ENCODE results near the gene HPS6.
"Not testable (repeated sequence)": the region's sequence is repeated elsewhere in the genome, so short reads cannot be mapped to it uniquely, and the experiment has no call there.

Gene HPS6

DNA sequence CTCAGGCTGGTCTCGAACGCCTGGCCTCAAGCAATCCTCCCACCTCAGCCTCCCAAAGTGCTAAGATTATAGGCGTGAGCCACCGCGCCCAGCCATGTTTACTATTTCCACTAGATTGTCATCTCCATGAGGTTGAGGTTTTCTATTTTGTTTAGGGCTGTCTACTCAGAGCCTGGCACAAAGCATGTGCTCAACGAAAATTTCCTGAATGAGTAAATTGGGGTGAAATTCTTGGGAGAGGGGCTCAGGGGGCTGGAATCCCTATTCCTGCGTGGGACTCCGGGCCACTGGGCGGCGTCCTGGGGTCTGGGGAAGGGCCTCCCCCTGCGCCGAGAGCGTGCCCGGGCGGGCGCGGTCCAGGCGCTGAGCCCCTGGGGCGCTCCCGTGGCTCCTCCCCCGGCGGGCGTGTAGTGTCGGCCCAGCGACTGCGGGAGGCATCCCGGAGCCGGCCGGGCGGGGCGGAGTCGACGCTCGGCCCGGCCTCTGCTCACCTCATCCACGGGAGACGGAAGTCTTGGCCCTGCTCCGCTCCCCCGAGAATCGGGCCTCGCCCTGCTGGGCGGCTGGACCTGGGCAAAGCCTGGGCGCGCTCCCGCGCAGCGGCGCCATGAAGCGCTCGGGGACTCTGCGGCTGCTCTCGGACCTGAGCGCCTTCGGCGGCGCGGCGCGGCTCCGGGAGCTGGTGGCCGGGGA is at the start of gene HPS6:
HPS6 (plus strand) TSS at position 482 of the 693 bp plus-strand sequence; CDS start at position 608, 126 bp downstream.
- peak; percentile 87 for DNase-seq

DNA sequence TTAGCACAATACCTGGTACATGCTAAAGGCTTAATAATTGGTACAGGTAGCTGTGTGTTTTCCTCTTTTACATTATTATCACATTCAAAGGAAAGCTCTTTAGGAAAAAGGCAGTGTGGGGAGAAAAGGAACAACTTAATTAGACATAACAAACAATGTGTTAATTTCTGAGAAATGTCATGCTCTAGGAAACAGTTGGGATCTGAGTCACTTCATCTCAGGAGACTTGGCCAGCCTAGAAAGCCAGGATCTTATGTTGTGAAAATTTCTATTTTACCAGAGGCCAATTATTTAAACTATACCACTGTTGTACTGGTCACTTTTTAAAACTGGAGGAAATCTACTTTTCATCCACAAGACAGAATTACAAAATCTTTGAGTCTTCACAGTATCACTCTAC is 48.7 kb upstream of the HPS6 start:
- no peak for DNase-seq

DNA sequence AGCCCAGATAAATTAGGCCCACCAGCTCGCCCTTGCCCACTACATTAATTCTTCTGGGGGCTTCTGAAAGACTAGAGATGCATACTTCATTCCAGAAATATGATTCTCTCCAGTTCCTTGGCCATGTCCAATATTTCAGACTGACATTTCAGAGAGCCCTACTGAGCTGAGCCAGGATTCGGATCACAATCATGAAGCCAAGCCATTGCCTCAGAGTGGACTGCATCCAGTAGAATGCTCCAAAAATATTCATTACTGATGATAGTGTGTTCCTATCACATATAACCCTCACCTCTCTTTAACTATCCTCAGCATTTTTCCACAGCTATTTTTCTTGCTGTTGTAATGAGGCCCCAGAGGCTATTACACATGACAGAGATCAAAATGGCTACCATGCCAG is 47.9 kb upstream of the HPS6 start:
- DNase-seq = no peak

DNA sequence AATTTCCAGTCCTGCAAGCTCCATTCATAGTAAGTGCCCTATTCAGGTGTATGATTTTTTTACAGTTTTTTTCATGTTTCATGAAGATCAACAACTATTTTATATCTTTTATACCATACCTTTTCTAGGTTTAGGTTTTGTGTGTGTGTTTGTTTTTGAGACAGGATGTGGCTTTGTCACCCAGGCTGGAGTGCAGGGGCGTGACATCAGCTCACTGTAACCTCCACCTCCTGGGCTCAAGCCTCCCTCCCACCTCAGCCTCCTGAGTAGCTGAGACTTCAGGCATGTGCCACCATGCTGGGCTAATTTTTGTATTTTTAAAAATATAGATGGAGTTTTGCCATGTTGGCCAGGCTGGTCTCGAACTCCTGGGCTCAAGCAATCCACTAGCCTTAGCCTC is 44.2 kb upstream of the HPS6 start:
- DNase-seq = no peak

DNA sequence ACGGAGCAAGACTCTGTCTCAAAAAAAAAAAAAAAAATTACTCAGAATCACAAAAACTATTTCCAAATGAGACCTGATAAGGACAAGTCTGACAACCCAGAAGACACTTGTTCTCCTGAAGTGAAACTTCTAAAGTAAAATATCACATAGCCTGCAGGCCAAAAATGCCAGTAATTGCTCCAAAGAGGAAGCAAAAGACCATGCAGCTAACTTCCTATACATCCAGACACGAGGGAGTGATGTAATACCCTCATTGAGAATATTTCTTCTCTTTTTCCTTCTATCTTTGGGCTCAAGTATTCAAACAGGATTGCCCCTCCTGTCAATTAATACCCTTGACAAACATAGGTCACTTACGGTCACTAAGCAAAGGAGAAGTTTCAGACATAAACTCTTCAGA is 40.4 kb upstream of the HPS6 start:
- no peak for DNase-seq

DNA sequence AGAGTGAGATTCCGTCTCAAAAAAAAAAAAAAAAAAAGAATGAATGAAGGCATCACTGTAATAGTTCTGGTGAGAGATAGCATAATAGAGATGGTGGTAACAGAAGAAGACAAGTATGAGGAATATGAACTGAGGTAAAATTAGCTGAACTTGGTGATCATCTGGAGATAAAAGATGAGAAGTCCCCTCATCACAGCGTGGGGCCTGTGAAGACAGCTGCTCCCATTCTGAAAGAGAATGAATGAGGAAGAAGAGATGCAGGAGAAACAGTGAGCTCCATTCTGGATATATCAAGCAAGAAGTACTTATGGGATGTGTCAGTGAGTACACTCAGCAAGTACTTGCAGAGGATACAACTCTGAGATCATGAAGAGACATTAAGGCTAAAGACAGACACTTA is 37.9 kb upstream of the HPS6 start:
- no peak for DNase-seq

DNA sequence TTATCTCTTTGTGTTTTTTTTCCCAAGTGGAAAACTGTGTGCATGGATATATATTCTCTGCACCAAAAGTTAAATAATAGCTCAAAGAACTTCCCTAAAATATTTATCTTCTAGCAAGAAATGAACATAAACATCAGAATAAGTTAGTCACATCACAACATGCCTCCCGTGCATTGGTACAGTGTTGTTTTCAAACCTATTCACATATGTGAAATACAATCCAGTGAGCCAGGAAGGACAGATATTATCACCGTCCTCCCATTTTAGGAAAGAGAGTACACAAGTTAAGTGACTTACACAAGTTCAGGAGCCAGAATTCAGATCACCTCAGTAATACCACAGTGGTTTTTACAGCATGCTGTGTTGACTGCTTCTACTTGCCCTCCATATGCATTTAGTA is 31.4 kb upstream of the HPS6 start:
- DNase-seq = no peak

DNA sequence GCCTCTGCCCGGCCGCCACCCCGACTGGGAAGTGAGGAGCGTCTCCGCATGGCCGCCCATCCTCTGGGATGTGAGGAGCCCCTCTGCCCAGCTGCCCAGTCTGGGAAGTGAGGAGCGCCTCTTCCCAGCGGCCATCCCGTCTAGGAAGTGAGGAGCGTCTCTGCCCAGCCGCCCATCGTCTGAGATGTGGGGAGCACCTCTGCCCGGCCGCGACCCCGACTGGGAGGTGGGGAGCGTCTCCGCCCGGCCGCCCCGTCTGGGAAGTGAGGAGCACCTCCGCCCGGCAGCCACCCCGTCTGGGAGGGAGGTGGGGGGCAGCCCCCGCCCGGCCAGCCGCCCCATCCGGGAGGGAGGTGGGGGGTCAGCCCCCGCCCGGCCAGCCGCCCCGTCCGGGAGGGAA is 29.3 kb upstream of the HPS6 start:
- DNase-seq = not testable (repeated sequence)

DNA sequence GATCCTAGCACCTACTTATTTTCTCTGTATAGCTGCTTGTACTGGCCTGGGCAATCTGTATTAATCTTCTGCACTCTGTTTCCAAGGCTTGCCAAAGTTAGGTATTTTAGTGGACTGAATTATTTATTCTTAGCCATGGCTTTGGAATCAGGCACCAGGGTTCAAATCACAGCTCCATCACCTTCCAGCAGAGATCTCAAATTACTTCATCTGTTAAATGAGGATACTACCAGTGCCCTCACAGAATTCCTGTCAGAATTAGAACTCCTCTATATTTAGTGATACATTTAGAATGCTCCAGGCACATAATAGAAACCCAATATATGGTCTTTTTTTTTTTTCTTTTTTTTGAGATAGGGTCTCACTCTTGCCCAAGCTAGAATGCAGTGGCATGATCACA is 26.7 kb upstream of the HPS6 start:
- DNase-seq = no peak

DNA sequence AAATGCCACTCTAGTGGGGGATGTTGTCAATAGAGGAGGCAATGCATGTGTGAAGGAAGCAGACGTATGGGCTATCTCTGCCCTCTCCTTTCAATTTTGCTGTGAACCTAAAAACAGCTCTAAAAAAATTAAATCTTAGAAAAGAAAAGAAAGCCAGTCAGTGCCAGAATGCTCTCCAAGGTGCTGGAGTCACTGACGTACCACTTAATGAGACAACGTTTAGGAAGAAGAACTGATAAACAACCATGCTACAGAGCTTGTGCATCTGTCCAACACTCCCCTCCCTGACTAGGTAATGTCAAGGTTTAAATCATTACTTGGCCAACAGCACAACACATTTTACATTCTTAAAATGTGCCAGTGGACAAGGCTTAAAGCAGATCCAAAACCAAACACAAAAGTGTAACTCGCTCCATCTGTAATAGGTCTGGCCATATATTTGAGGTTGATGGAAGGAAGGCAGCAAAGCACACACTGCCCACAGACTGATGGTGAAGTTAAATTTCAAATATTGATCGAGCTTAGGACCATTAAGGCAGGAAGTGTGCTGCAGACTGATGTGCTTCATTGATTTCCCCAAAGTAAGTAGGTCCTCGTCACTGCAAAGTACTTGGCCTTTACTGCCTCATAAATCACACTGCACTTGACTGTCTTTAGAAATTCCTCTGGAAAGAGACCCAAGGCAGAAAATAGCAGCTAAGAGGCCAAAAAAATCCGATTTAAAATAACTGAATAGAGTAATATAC is 24.7 kb upstream of the HPS6 start:
- DNase-seq = no peak

DNA sequence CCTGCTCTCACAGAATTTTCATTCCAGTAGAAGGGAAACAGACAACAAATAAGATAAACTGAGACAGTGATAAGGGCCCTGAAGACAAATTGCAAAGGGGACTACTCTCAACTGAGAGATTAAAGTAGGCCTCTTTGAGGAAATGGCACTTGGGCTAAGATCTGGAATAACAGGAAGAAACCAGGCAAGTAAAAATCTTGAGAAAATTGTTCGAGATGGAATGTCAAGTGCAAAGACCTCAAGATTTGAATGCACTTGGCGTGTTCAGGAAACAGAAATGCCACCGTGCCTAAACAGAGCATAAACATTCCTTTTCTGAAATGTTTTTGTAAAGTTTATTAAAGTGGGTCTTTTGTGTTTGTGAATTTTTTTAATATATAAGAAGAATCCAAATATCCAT is 19.9 kb upstream of the HPS6 start:
- DNase-seq = no peak

DNA sequence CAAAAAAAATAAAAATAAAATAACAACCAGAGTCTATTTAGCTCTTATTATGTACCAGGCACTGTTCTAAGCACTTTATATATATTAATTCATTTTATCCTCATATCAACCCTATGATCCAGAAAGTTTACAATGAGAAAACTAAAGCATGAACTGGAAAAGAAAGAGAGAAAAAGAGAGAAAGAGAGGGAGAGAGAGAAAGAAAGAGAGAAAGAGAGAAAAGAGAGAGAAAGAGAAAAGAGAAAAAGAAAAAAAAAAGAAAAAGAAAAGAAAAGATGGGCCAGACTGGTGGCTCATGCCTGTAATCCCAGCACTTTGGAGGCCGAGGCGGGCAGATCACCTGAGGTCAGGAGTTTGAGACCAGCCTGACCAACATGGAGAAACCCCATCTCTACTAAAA is 19.1 kb upstream of the HPS6 start:
- no peak for DNase-seq

DNA sequence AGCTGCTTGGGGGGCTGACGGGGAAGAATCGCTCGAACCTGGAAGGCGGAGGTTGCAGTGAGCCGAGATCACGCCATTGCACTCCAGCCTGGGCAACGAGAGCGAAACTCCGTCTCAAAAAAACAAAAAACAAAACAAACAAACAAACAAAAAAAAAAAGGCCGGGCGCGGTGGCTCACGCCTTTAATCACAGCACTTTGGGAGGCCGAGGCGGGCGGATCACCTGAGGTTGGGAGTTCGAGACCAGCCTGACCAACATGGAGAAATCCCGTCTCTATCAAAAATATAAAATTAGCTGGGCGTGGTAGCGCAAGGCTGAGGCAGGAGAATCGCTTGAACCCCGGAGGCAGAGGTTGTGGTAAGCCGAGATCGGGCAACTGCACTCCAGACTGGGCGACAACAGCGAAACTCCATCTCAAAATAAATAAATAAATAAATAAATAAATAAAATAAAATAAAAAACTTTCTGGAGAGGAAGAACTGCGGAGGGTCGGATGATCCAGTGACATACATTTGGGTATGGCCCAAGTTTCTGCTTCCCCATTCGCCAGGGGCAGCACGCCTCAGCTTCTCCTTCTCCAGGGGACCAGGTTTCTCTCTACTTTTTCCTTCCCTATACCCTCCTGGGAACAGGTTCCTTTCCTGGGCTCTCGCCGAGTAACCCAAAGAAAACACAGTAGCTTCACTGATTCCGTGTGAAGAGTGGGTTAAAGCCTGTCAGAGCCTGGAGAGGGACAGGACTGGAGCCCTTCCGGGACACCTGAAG is 10.1 kb upstream of the HPS6 start:
- not testable (repeated sequence) for DNase-seq

DNA sequence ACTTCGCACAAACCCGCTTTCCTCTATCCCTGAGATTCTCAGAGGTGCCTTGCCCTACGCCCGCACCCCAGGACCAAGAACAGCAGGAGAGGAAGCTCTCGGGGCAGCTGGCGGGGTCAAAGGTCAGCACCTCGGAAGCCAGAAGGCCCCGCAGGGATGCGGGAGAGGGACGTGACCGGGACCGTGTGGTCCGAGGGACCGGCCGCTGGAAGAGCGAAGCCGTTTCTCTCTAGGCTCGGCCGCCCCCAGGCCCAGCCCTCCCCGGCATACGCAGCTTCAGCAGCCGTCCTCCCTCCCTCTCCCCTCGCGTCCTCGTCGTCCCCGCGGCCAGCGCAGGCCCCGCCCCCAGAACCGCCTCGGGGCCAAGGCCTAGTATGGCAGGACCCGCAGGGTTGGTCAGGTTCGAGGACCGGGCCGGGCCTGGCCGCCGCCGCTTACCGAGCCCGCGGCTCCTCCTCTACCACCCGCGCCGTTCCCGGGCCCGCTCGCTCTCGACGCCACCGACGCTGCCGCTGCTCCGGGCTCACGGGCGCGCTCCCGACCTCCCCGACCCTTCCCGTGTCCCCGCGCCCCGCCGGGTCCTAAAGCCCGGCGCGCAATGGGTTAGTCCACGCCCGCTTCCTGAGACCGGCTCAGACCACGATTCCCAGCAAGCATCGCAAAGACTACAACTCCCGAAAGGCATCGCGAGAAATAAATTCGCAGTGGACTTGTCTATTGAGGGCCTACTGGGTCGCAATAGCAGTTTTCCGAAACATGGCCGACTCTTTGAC is 9.3 kb upstream of the HPS6 start, which contains the start of gene ARMH3:
ARMH3 (minus strand) TSS at position 527 of the 773 bp plus-strand sequence. CDS start 16,059 bp downstream, outside the sequence.
- DNase-seq = peak; percentile 96

DNA sequence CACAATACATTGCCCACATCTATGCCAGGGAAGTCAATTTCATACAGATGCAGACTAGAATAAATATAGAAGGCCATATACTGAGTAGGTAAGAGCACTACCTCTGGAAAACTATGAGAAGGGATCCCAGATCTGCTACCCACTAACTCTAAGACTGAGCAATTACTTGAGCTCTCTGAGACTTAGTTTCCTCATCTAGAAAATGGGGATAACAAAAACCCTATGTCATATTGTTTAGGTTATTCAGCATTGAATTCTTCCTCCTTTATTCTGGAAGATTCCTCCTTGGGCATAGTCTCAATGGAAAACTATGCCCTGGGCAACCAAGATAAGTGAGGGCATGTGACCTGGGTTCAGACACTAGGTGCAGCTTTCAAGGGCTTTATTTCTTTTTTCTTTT is 5.2 kb upstream of the HPS6 start:
- DNase-seq = no peak

DNA sequence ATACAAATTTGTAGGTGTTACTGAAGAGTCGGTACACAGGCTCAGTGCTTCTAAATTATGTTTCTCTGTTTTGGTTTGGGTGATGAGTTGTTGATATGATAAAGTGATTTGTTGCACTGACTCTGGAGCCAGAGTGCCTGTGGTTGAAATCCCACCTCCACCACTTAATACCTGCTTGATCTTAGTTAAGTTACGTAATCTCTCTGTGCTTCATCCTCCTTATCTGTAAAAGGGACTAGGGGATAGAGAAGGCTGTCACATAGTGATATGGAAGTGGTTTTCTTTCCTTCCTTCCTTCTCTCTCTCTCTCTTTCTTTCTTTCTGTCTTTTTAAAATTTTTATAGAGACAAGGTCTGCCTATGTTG is 664 bp upstream of the HPS6 start:
- DNase-seq = no peak

DNA sequence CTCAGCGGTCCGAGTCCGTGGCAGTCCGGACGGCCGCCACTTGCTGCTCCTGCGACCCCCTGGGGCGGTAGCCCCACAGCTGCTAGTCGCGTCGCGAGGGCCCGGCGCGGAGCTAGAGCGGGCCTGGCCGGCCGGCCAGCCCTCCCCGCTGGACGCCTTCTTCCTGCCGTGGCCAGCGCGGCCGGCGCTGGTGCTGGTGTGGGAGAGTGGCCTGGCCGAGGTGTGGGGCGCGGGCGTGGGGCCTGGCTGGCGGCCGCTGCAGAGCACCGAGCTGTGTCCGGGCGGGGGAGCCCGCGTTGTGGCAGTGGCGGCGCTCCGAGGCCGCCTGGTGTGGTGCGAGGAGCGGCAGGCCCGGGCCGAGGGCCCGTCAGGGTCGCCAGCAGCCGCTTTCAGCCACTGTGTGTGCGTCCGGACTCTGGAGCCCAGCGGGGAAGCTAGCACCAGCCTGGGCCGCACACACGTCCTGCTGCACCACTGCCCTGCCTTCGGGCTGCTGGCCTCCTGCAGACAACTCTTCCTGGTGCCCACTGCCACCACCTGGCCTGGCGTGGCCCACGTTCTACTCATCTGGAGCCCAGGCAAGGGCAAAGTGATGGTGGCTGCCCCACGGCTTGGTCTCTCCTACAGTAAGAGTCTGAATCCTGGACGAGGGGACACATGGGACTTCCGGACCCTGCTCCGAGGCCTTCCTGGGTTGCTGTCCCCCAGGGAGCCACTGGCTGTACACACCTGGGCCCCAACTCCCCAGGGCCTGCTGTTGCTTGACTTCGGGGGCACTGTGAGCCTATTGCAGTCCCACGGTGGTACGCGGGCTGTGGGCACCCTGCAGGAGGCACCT is 631 bp downstream of the HPS6 start:
- no peak for DNase-seq

DNA sequence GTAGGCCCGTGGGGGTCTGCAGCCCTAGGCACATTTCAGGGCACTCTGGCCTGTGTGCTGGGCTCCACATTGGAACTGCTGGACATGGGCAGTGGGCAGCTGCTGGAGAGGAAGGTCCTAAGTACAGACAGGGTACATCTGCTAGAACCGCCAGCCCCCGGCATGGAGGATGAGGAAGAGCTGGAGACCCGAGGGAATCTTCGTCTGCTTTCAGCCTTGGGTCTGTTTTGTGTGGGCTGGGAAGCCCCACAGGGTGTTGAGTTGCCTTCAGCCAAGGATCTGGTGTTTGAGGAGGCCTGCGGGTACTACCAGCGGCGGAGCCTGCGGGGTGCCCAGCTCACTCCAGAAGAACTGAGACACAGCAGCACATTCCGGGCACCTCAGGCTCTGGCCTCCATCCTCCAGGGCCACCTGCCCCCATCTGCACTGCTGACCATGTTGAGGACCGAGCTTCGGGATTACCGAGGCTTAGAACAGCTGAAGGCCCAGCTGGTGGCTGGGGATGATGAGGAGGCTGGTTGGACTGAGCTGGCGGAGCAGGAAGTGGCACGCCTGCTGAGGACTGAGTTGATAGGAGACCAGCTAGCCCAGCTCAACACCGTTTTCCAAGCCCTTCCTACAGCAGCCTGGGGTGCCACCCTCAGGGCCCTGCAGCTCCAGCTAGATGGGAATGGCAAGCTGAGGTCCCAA is 1.4 kb downstream of the HPS6 start:
- DNase-seq = no peak

DNA sequence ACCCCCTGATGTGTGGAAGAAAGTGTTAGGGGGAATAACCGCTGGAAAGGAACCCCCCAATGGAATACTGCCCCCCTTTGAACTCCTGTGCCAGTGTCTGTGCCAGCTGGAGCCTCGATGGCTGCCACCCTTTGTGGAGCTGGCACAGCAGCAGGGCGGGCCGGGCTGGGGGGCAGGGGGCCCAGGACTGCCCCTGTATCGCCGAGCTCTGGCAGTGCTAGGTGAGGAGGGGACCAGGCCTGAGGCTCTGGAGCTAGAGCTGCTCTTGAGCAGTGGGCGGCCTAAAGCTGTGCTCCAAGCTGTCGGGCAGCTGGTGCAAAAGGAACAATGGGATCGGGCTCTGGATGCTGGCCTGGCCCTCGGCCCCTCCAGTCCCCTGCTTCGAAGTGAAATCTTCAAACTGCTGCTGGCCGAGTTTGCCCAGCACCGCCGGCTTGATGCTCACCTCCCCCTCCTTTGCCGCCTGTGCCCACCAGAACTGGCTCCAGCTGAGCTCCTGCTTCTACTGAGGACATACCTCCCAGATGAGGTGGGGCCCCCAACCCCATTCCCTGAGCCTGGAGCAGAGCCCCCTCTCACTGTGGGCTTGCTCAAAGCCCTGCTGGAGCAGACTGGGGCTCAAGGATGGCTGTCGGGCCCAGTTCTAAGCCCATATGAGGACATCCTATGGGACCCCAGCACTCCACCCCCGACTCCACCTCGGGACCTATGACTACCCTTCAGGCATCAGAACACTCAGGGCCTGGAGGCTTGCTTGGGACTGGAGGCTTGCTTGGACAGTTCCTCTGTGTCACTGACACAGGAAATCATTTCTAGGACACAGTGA is 2.2 kb downstream of the HPS6 start:
- DNase-seq = no peak

DNA sequence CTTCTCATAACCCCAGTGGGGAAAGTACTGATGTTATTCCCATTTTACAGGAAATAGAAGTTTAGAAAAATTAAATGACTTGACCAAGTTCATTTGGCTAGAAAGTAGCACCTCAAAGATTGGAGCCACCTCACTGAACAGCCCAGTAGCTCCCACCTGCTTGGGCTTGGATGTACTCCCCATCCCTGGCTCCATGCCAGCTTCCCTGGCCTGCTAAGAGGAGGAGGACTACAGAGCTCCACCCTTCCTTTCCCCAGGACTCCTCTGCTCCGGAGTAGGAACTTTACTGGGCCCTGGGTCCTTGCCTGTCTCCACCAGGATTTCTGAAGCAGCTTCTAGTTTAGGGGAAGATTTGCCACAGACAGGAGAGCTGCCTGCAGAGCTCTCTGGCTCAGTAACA is 3.1 kb downstream of the HPS6 start:
- no peak for DNase-seq

DNA sequence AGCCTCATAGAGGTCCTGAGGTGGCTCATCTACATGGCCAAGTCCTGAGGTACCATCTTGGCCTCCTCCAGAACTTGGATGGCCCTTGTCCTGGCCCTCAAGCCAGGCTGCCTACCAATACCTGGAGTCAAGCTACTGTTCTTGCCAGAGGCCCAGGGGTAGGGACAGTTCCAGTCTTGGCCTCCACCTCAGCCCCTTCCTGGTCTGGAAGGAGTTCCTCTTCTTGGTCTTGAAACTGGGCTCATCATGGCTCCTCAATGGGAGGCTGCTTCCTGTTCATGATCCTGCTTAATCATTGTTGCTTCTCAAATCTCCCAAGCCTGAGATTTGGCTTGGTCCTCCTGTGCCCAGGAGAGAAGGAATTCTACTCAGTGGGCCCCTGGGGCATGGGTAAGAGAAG is 3.9 kb downstream of the HPS6 start:
- DNase-seq = no peak
